DOHH2 (cell line): Measurements from ENCODE around the gene FUT7.

Experiments
- EZH2phosphoT487 ChIP-seq: fragments of 200-600 bp; sonication (generic); IDR thresholded peaks from 2 replicates; pipeline ENCODE4 v1.6.1; 2017; ENCODE audit warnings: borderline replicate concordance, mild to moderate bottlenecking, antibody characterized with exemption, low read length, moderate library complexity, mixed read lengths
- TF ChIP-seq, protein P1 (sequence below): fragments of 200-600 bp; sonication (generic); IDR thresholded peaks from one replicate; pipeline ENCODE4 v1.5.1; 2014; ENCODE audit warnings: antibody characterized with exemption, mild to moderate bottlenecking, low read depth, low read length; ENCODE audit not compliant: poor library complexity, severe bottlenecking

DNA sequence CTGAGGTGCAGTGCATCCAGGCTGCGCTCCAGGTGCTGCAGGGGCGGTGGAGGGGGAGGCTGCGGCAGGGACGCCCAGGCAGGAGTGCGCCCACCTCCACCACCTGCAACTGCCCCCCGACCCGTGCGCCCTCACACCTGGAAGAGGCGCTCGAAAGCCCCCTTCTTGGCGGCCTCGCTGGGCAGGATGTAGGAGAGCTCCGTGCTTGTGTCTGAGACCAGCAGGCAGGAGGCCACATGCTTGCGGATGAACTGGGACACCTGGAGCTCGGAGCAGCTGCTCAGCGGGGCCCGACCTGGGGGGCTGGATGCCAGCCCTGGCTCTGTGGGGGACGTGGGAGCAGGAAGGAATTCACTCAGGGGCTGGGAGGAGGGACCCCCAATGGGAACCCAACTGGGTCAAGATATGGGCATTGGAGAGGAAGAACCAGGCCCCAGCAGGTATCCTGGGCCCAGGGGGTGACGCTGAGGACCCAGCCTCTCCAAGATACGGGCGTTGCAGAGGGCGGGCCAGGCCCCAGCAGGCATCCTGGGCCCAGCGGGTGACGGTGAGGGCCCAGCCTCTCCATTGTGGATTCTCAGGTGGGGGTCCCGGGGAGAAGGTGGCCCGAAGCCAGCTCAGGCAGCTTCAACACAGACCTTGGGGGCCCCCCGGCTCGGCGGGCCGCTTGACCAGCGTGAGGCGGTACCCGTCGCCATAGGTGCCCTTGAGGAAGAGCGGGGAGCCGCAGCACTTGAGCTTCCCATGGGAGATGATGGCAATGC is 16.9 kb downstream of the FUT7 start:
- TF ChIP-seq, protein P1, sequence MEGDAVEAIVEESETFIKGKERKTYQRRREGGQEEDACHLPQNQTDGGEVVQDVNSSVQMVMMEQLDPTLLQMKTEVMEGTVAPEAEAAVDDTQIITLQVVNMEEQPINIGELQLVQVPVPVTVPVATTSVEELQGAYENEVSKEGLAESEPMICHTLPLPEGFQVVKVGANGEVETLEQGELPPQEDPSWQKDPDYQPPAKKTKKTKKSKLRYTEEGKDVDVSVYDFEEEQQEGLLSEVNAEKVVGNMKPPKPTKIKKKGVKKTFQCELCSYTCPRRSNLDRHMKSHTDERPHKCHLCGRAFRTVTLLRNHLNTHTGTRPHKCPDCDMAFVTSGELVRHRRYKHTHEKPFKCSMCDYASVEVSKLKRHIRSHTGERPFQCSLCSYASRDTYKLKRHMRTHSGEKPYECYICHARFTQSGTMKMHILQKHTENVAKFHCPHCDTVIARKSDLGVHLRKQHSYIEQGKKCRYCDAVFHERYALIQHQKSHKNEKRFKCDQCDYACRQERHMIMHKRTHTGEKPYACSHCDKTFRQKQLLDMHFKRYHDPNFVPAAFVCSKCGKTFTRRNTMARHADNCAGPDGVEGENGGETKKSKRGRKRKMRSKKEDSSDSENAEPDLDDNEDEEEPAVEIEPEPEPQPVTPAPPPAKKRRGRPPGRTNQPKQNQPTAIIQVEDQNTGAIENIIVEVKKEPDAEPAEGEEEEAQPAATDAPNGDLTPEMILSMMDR, result no peak
- no peak for TF ChIP-seq EZH2phosphoT487
